ENCODE measurements around the gene CCDC88A.

DNA sequence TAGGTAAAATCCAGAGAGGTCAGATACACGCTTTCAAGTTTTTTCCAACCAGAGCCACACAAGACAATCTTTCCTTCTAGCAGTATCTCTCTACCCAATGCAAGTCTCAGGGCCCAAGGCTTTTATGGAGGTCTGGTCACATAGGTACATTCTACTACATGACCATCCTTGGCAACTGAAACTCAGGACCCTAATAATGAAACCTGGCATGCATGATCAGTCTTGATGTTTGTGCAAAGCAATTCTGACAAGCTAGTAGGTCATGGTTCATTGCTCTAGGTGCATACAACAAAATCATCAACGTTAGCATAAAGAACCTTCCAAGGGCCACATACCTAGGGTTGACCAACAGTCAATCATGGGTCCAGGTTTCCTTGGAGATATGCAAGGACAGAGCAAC lies 33.2 kb upstream of the CCDC88A start:
- TF ChIP-seq POLR2AphosphoS5 (IDR thresholded peaks at IDR 0.05; ENCODE audit: low read depth, low read length) (no peak), TAF1 (IDR thresholded peaks at IDR 0.05; ENCODE audit: borderline replicate concordance, insufficient read depth, low read length) (no peak)
- TF ChIP-seq, protein P1, sequence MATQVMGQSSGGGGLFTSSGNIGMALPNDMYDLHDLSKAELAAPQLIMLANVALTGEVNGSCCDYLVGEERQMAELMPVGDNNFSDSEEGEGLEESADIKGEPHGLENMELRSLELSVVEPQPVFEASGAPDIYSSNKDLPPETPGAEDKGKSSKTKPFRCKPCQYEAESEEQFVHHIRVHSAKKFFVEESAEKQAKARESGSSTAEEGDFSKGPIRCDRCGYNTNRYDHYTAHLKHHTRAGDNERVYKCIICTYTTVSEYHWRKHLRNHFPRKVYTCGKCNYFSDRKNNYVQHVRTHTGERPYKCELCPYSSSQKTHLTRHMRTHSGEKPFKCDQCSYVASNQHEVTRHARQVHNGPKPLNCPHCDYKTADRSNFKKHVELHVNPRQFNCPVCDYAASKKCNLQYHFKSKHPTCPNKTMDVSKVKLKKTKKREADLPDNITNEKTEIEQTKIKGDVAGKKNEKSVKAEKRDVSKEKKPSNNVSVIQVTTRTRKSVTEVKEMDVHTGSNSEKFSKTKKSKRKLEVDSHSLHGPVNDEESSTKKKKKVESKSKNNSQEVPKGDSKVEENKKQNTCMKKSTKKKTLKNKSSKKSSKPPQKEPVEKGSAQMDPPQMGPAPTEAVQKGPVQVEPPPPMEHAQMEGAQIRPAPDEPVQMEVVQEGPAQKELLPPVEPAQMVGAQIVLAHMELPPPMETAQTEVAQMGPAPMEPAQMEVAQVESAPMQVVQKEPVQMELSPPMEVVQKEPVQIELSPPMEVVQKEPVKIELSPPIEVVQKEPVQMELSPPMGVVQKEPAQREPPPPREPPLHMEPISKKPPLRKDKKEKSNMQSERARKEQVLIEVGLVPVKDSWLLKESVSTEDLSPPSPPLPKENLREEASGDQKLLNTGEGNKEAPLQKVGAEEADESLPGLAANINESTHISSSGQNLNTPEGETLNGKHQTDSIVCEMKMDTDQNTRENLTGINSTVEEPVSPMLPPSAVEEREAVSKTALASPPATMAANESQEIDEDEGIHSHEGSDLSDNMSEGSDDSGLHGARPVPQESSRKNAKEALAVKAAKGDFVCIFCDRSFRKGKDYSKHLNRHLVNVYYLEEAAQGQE (IDR thresholded peaks at IDR 0.05; ENCODE audit: insufficient read depth in 1 of 2, low read depth in 2 of 2, low read length in 2 of 2), result no peak
